Suprapubic skin (tissue), 4 donors: ENCODE measurements around the gene RPP25L. TPM values are rescaled to one million over a fixed set of nuclear protein-coding genes. Genes with fewer than 3 reads are reported as not detected.

Experiments
- DNase-seq, 2 donors: peaks; one replicate each; pipeline ENCODE4 v3.0.0-alpha.2; 2019; ENCODE audit warnings: low spot score in 2 of 2
- H3K27ac ChIP-seq: fragments of 200-600 bp; sonication (generic); one replicate; pipeline ENCODE4 v1.5.1; 2019
- H3K27me3 ChIP-seq: fragments of 200-600 bp; sonication (generic); one replicate; pipeline ENCODE4 v1.5.1; 2019
- H3K36me3 ChIP-seq: fragments of 200-600 bp; sonication (generic); one replicate; pipeline ENCODE4 v1.5.1; 2019
- H3K4me1 ChIP-seq: fragments of 200-600 bp; sonication (generic); one replicate; pipeline ENCODE4 v1.5.1; 2019
- H3K4me3 ChIP-seq: fragments of 200-600 bp; sonication (generic); one replicate; pipeline ENCODE4 v1.5.1; 2019; ENCODE audit warnings: mild to moderate bottlenecking
- H3K9me3 ChIP-seq: fragments of 200-600 bp; sonication (generic); one replicate; pipeline ENCODE4 v1.5.1; 2019
- CTCF ChIP-seq, 2 donors: fragments of 200-600 bp in 1 of 2; fragments of 450-650 bp in 1 of 2; sonication (generic) in 1 of 2; IDR thresholded peaks; one replicate each; pipeline ENCODE4 v1.5.1; 2016 to 2019; ENCODE audit warnings: antibody characterized with exemption in 2 of 2, mild to moderate bottlenecking in 1 of 2, moderate library complexity in 1 of 2
- EP300 ChIP-seq: sonication (generic); formaldehyde crosslinking; IDR thresholded peaks from one replicate; pipeline ENCODE4 v1.6.1; 2017; ENCODE audit warnings: antibody characterized with exemption
- POLR2A ChIP-seq, 2 donors: fragments of 450-650 bp; IDR thresholded peaks; one replicate each; pipeline ENCODE4 v1.6.1; 2017; ENCODE audit warnings: antibody characterized with exemption in 2 of 2, mild to moderate bottlenecking in 2 of 2, moderate library complexity in 2 of 2
- POLR2AphosphoS5 ChIP-seq, 3 donors: sonication (generic); formaldehyde crosslinking; IDR thresholded peaks; one replicate each; pipeline ENCODE4 v1.6.1; 2017; ENCODE audit warnings: antibody characterized with exemption in 3 of 3
- WGBS: methylation state at CpG from one replicate; pipeline ENCODE4 v1.1.5; 2018; 5-methylcytosine and 5-hydroxymethylcytosine counted together
- total RNA-seq, 4 donors: library from RNA; depleted of rRNA; stranded (reverse); fragments of >200 nt; gene quantifications; one replicate each; pipeline ENCODE4 v1.1.0, GENCODE V29; 2016

Gene RPP25L
- total RNA-seq, 4 donors from 2014 or later = 20.3 to 50.4 (median 25.1) TPM

GRCh38 chr9:34635556-34635955 is 23.7 kb upstream of the RPP25L start:
- peaks cover 33% of the 10 kb centered on the region for H3K4me1 ChIP-seq
- no peak for TF ChIP-seq POLR2A (IDR thresholded peaks at IDR 0.05)

GRCh38 chr9:34634551-34635248 is 22.8 kb upstream of the RPP25L start:
- no peak for DNase-seq
- peaks cover 33% of the 10 kb centered on the region for H3K4me1 ChIP-seq
- no peak overlapping the region for H3K4me3 ChIP-seq
- H3K36me3 ChIP-seq = peaks cover 2% of the 10 kb centered on the region
- H3K27ac ChIP-seq = no peak overlapping the region
- H3K27me3 ChIP-seq = peaks cover 13% of the 10 kb centered on the region
- no peaks in the 10 kb centered on the region for H3K9me3 ChIP-seq
- no peak for TF ChIP-seq EP300
- no peak for TF ChIP-seq CTCF (IDR thresholded peaks at IDR 0.05)
- TF ChIP-seq POLR2A (IDR thresholded peaks at IDR 0.05) = no peak
- no peak for TF ChIP-seq POLR2AphosphoS5 (IDR thresholded peaks at IDR 0.05)
- WGBS = 84% methylated on average over 3 of the region's 3 CpGs

More at GRCh38 chr9:34635556-34635955, 23.7 kb upstream of the RPP25L start:
- H3K36me3 ChIP-seq = peaks cover 2% of the 10 kb centered on the region
- WGBS = 93% methylated on average over 9 of the region's 14 CpGs
- no peak overlapping the region for H3K27ac ChIP-seq
- no peaks in the 10 kb centered on the region for H3K9me3 ChIP-seq
- H3K4me3 ChIP-seq = no peak overlapping the region
- no peak for DNase-seq
- peaks cover 5% of the 10 kb centered on the region for H3K27me3 ChIP-seq

GRCh38 chr9:34633851-34634550 is 22.1 kb upstream of the RPP25L start:
- H3K4me3 ChIP-seq = no peak overlapping the region
- TF ChIP-seq CTCF (IDR thresholded peaks at IDR 0.05) (peak; percentile 77 to 85), POLR2AphosphoS5 (IDR thresholded peaks at IDR 0.05) (no peak)
- H3K4me1 ChIP-seq = peaks cover 36% of the 10 kb centered on the region
- no peaks in the 10 kb centered on the region for H3K9me3 ChIP-seq
- WGBS = 14% methylated on average over 3 of the region's 3 CpGs
- peaks cover 20% of the 10 kb centered on the region for H3K27me3 ChIP-seq
- H3K36me3 ChIP-seq = peaks cover 2% of the 10 kb centered on the region
- DNase-seq = no peak
- H3K27ac ChIP-seq = no peak overlapping the region

- TF ChIP-seq CTCF (IDR thresholded peaks at IDR 0.05) = no peak
- no peak for TF ChIP-seq POLR2AphosphoS5 (IDR thresholded peaks at IDR 0.05)
- TF ChIP-seq POLR2A (IDR thresholded peaks at IDR 0.05) = no peak
- TF ChIP-seq EP300 = no peak
- WGBS = 65% methylated on average over 5 of the region's 5 CpGs
- H3K27me3 ChIP-seq = peaks cover 28% of the 10 kb centered on the region
- H3K9me3 ChIP-seq = no peaks in the 10 kb centered on the region
- peaks cover 37% of the 10 kb centered on the region for H3K4me1 ChIP-seq
- no peak overlapping the region for H3K4me3 ChIP-seq
- peaks cover 2% of the 10 kb centered on the region for H3K36me3 ChIP-seq
- no peak for DNase-seq
- H3K27ac ChIP-seq = no peak overlapping the region
Measured at GRCh38 chr9:34633166-34633565, 21.3 kb upstream of the RPP25L start.

- 29% methylated on average over 5 of the region's 5 CpGs for WGBS
- DNase-seq = no peak
- Histone ChIP-seq H3K27me3 (peaks cover 53% of the 10 kb centered on the region), H3K4me1 (peaks cover 20% of the 10 kb centered on the region), H3K36me3 (peaks cover 2% of the 10 kb centered on the region), H3K9me3 (no peaks in the 10 kb centered on the region), H3K4me3 (no peak overlapping the region), H3K27ac (no peak overlapping the region)
- TF ChIP-seq POLR2A (IDR thresholded peaks at IDR 0.05) (no peak), POLR2AphosphoS5 (IDR thresholded peaks at IDR 0.05) (no peak), CTCF (IDR thresholded peaks at IDR 0.05) (no peak), EP300 (no peak)
Measured at GRCh38 chr9:34630402-34631154, 18.7 kb upstream of the RPP25L start.
